HG02870 (cell line): ENCODE data around the gene RIPOR1.

Experiments
- ATAC-seq: cut with Tn5 transposase; IDR thresholded peaks from one replicate; pipeline ENCODE4 v1.9.1; 2021; ENCODE audit warnings: mild to moderate bottlenecking, moderate library complexity; ENCODE audit not compliant: unreplicated experiment

The RIPOR1 gene

GRCh38 chr16:67594956-67595355 lies 66.3 kb downstream of the RIPOR1 start:
- no peak for ATAC-seq
